K562 (cell line): ENCODE data around the gene SMG9. TPM values are rescaled to one million over a fixed set of nuclear protein-coding genes. Genes with fewer than 3 reads are reported as not detected.

Experiments
- CREM ChIP-seq: IDR thresholded peaks from 2 replicates; pipeline ENCODE4 v1.6.1; 2014; ENCODE audit warnings: antibody characterized with exemption, low read depth
- E2F6 ChIP-seq, 2 experiments: IDR thresholded peaks; 2 replicates each; pipeline ENCODE4 v1.6.1; 2011; ENCODE audit warnings: borderline replicate concordance in 1 of 2, control low read depth in 1 of 2, low read depth in 1 of 2, low read length in 1 of 2, mild to moderate bottlenecking in 1 of 2, mixed read lengths in 1 of 2, moderate library complexity in 1 of 2; ENCODE audit not compliant: insufficient read depth in 1 of 2, insufficient read length in 1 of 2, poor library complexity in 1 of 2, severe bottlenecking in 1 of 2; ENCODE audit errors: extremely low read depth in 1 of 2
- HDAC3 ChIP-seq: fragments of 450-650 bp; IDR thresholded peaks from 2 replicates; pipeline ENCODE4 v1.6.1; 2018; ENCODE audit warnings: borderline replicate concordance, mild to moderate bottlenecking, moderate library complexity; ENCODE audit not compliant: partially characterized antibody
- HDGF ChIP-seq: fragments of 450-650 bp; IDR thresholded peaks from 2 replicates; pipeline ENCODE4 v1.6.1; 2016
- KDM5B ChIP-seq: fragments of 200-600 bp; sonication (generic); IDR thresholded peaks from 2 replicates; pipeline ENCODE4 v1.6.1; 2012; ENCODE audit warnings: low read depth, mild to moderate bottlenecking, moderate library complexity, low read length, control low read depth, inconsistent platforms; ENCODE audit not compliant: insufficient replicate concordance
- KHSRP ChIP-seq: fragments of 450-650 bp; IDR thresholded peaks from 2 replicates; pipeline ENCODE4 v1.6.1; 2017
- KLF1 ChIP-seq: fragments of 450-650 bp; IDR thresholded peaks from 2 replicates; pipeline ENCODE4 v1.6.1; 2016; ENCODE audit warnings: missing genetic modification characterization, missing compliant biosample characterization
- MAFG ChIP-seq: fragments of 450-650 bp; conservative IDR thresholded peaks from 2 replicates; pipeline ENCODE4 v1.6.1; 2016; ENCODE audit warnings: missing genetic modification characterization, missing compliant biosample characterization
- MAZ ChIP-seq, 2 experiments: fragments of 450-650 bp in 1 of 2; sonication (generic) in 1 of 2; formaldehyde crosslinking; IDR thresholded peaks in 1 of 2; conservative IDR thresholded peaks in 1 of 2; 2 replicates each; pipeline versions ENCODE4 v1.4.0 to v1.5.0; 2020; ENCODE audit warnings: mild to moderate bottlenecking in 1 of 2, missing genetic modification reagents in 1 of 2
- MLLT1 ChIP-seq, 2 experiments: fragments of 450-650 bp; IDR thresholded peaks; 2 replicates each; pipeline ENCODE4 v1.6.1; 2016
- NKRF ChIP-seq: fragments of 450-650 bp; IDR thresholded peaks from 2 replicates; pipeline ENCODE4 v1.6.1; 2016; ENCODE audit warnings: borderline replicate concordance
- SIN3B ChIP-seq: fragments of 450-650 bp; IDR thresholded peaks from 2 replicates; pipeline ENCODE4 v1.6.1; 2017; ENCODE audit warnings: low read depth, mild to moderate bottlenecking, moderate library complexity
- SMARCE1 ChIP-seq: fragments of 450-650 bp; IDR thresholded peaks from 2 replicates; pipeline ENCODE4 v1.7.1; 2016; ENCODE audit warnings: mild to moderate bottlenecking
- TARDBP ChIP-seq: fragments of 450-650 bp; IDR thresholded peaks from 2 replicates; pipeline ENCODE4 v1.6.1; 2016
- TBP ChIP-seq: optimal IDR thresholded peaks from 2 replicates; pipeline ENCODE3; 2011; ENCODE audit warnings: low read depth, low read length, improper control_type of control experiment
- TSHZ1 ChIP-seq: fragments of 250-450 bp; sonication (Bioruptor Pico); IDR thresholded peaks from 2 replicates; pipeline ENCODE4 v1.4.0; 2020; ENCODE audit warnings: mild to moderate bottlenecking, moderate library complexity
- XRCC3 ChIP-seq: fragments of 450-650 bp; IDR thresholded peaks from 2 replicates; pipeline ENCODE4 v1.6.1; 2017; ENCODE audit warnings: mild to moderate bottlenecking, moderate library complexity
- YBX1 ChIP-seq: fragments of 450-650 bp; IDR thresholded peaks from 2 replicates; pipeline ENCODE4 v1.7.1; 2016; ENCODE audit warnings: mild to moderate bottlenecking
- ZNF133 ChIP-seq: fragments of 250-450 bp; sonication (Bioruptor Pico); IDR thresholded peaks from 2 replicates; pipeline ENCODE4 v1.4.0; 2020; ENCODE audit warnings: mild to moderate bottlenecking
- ZSCAN29 ChIP-seq: fragments of 450-650 bp; IDR thresholded peaks from 2 replicates; pipeline ENCODE4 v1.6.1; 2017
- polyA plus RNA-seq, 8 experiments: library from polyadenylated mRNA; depleted of rRNA in 4 of 8; stranded (reverse) in 5 of 8; unstranded in 3 of 8; fragments of >200 nt; fragmentation: Nextera tagmentation in 2 of 8; fragmentation: Illumina TruSeq in 1 of 8; extraction: Ambion mirVana in 2 of 8; extraction: Trizol in 1 of 8; gene quantifications; 2 replicates each; pipeline versions ENCODE4 v1.2.1 to v1.2.3, GENCODE V29; 2011 to 2014; ENCODE audit warnings: inconsistent platforms in 1 of 8, missing spikeins in 1 of 8
- total RNA-seq, 7 experiments: library from RNA; depleted of rRNA in 6 of 7; stranded (reverse); fragments of >200 nt in 6 of 7; fragmentation: Illumina TruSeq in 2 of 7; extraction: Trizol in 2 of 7; gene quantifications; 2 replicates each; pipeline versions ENCODE4 v1.2.1 to v1.2.3, GENCODE V29; 2011 to 2021; ENCODE audit warnings: low replicate concordance in 1 of 7

The SMG9 gene
- total and polyA plus RNA-seq, 9 of the 15 experiments (the other 6 are each of a cell fraction or from before 2014, with no cell fraction given) = 1.7 to 79.7 (median 40.2) TPM

GRCh38 chr19:43780706-43781525 lies 26.2 kb upstream of the SMG9 start, which contains the start of gene KCNN4 (continued):
- TF ChIP-seq KDM5B (peak; percentile 40), HDAC3 (no peak), HDGF (peak; percentile 87), SIN3B (0 out of 2 replicates have a peak, but pooled peaks have one; percentile 19), XRCC3 (no peak), TARDBP (no peak), TBP (peak; percentile 60), KLF1 (tag) (no peak), YBX1 (0 out of 2 replicates have a peak, but pooled peaks have one; percentile 28), TSHZ1 (no peak), KHSRP (0 out of 2 replicates have a peak, but pooled peaks have one; percentile 34), MLLT1 (IDR thresholded peaks at IDR 0.05) (peak; percentile 46 to 61; a peak in 1 of 4 replicates), MAFG (no peak), MAZ (CRISPR knock-in tag; conservative IDR thresholded peaks at IDR 0.05 in 1 of 2, IDR thresholded peaks at IDR 0.05 in 1 of 2) (peak in 1 of 2 experiments; percentile 63; a peak in 1 of 4 replicates), SMARCE1 (peak; percentile 47; the same call in 1 of the 2 replicates), NKRF (peak; percentile 78), CREM (peak; percentile 18; the same call in 1 of the 2 replicates), ZNF133 (CRISPR knock-in tag) (0 out of 2 replicates have a peak, but pooled peaks have one; percentile 34), E2F6 (IDR thresholded peaks at IDR 0.05; ENCODE audit: borderline replicate concordance in 1 of 2, extremely low read depth in 1 of 2, insufficient read depth in 1 of 2, insufficient read length in 1 of 2, low read depth in 1 of 2, low read length in 1 of 2, poor library complexity in 1 of 2, severe bottlenecking in 1 of 2) (peak in 1 of 2 experiments; percentile 46), ZSCAN29 (0 out of 2 replicates have a peak, but pooled peaks have one; percentile 56)
